MM.1S (cell line): Measurements from ENCODE around the gene CHPF.

ENCODE experiments used
- CTCF ChIP-seq: fragments of 300-600 bp; sonication (generic); IDR thresholded peaks from 2 replicates; pipeline ENCODE4 v1.5.1; 2016; ENCODE audit warnings: antibody characterized with exemption, low read length, mixed read lengths
- EZH2 ChIP-seq: fragments of 300-600 bp; sonication (generic); optimal IDR thresholded peaks from 2 replicates; pipeline ENCODE3; 2017; ENCODE audit warnings: low read depth, mild to moderate bottlenecking, antibody characterized with exemption, low read length, mixed read lengths
- EZH2phosphoT487 ChIP-seq: fragments of 300-600 bp; sonication (generic); IDR thresholded peaks from 2 replicates; pipeline ENCODE4 v1.6.1; 2018; ENCODE audit warnings: antibody characterized with exemption, low read length

DNA sequence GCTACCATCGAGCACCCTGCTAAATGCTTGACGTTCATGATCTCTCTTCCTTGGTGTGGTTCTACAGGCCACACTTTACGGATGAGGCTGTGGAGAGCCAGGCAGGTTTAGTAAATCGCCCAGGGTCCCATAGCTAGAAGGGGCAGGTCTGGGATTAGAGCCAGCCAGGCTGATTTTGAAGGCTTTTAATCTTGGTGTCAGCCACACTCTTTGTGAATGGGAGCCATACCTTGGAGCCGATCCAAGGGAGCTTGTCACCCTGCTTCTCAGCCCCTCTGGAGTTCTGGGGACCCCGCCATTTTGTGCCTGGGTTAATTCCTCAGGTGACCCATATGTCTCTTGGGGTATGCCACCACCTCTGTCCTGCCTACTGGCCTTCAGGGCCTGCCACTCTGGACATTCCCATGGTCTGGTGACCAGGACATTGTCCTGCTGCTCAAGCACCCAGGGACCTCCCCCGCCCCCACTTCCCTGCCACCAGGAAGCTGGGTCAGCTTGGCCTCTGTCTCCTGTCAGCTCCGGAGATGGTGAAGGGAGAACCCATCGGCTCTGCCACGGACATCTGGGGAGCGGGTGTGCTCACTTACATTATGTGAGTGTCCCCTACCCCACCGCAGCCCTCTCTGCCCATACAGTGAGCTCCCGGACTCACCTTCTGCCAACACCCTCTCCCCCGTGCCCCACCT, 52.2 kb downstream of the CHPF start:
- no peak for TF ChIP-seq CTCF
- no peak for TF ChIP-seq EZH2
- TF ChIP-seq EZH2phosphoT487, result no peak
